Measurements from ENCODE around the gene DLGAP1.
A peak's percentile ranks its signal among the peaks of the same experiment; 100 is the strongest.

DLGAP1 gene

DNA sequence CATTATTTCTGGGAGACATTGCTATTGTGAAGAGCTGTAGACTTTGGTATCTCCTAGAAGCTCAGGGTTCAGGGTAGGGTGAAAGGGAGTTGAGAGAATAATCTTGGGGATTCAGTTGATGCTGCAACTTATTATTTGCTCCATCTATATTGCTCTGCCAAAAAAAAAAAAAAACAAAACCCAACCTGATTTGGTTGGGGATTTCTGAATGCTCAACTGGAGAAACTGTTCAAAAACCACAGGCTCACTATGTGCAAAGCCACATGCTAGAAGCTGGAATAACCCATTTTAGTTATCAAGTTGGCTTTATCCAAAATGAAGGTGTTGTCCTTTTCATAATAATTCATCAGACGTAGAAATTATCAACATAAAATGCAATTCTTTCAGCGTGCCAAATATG lies 696.0 kb downstream of the DLGAP1 start:
- no peak for DNase-seq

GRCh38 chr18:3758531-3758930 lies 696.6 kb downstream of the DLGAP1 start:
- DNase-seq, result peak; percentile 78

DNA sequence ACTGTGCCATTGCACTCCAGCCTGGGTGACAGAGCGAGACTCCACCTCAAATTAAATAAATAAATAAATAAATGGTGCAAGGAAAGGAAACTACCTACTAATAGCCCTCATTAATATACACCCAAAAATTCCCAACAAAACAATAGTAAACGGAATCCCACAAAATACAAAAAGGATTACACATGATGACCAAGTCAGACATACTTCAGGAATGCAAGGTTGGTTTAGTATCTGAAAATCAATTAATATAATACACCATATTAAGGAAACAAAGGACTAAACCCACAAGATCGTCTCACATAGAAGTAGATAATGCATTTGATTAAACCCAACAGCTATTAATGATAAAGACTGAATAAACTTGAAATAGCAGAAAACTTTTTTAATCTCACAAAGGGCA lies 697.7 kb downstream of the DLGAP1 start:
- DNase-seq, result no peak

DNA sequence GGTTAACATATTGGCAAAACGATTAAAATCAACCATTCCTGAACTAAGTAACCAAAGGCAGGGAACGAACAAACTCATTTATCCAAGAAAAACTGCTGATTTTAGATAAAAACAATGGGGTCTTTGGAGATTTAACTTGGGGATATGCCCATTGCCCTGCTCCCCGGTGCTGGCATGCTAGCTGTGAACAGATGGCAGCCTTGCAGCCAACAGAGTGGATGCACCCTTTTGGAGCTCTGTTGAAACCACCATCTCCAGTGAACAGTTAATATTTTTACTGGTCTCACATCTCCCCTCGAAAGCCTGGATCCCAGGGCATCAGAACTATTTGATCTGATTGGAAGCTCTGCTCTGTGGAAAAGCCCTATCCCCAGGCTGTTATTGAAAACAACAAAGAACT lies 702.0 kb downstream of the DLGAP1 start:
- no peak for DNase-seq

DNA sequence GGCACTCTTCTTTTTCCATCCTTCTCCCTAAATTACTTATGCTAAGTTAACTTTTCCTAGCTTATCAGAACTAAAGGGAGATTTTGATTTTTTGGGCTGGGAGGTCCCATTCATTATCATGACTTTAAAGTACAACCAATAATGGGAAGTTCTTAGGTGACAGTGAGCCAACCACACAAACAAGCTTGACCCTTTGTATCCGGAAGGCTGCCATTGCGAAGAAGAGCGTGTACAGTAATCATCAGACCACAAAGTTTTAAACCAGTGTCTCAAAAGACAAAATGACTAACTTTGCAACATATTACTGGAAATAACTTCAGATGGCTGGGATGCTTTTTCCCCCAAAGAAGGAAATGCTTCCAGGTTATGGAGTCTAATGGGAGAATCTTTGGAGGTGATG lies 707.0 kb downstream of the DLGAP1 start:
- DNase-seq, result no peak

- peak; percentile 32 for DNase-seq
Measured at GRCh38 chr18:3747176-3747973, 707.7 kb downstream of the DLGAP1 start.

DNA sequence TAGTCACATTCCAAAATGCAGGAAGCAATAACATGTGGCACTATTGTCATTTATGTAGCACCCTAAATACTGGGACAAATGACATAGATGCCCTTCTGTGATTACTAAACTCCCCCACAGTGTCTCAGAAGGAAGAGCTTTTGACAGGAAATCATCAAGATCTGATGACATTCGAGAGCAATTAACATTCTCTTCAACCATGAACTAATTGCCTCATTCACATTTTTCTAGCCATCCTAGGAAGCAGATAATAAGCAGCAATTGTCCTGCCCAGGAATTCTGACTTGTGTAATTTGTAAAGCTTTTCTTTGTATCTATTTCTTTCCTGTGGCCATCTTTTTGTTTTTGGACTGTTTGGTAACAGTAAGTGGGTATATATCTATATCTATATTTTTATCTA lies 712.6 kb downstream of the DLGAP1 start:
- DNase-seq, result no peak

- no peak for DNase-seq
Measured at GRCh38 chr18:3741333-3741732, 713.8 kb downstream of the DLGAP1 start.

DNA sequence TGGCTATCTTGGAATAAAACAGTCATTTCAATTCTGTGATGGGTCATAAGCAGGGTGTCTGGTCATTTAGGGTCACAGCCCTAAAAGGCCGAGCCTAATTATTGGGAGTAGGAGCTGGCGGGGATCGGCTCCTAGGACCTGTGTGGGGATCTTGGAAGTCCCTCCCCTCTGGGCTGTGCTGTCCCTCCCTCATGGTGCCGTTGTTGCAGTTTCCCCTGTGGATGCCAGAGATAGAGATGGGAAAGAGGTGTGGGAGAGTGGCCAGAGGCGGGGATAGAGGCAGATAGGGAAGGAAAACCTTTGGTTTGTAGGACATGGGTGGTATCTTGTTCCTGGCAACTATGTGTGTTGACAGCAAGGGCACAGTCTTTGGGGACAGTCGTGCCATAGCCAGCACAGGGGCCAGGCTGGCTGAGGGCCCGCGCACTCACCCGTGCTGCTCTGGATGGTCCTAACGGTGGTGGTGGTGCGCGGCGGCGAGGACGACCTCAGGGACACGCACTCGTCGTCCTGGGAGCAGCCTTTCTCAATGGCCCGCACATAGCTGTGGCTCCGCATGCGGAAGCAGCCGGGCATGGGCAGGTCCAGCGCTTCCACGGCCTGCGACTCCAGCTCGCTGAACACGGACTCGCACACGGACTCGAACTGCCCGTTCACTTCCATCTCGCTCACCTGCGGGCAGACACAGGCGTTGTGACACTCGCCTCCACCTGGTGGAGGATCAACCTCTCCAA lies 726.2 kb downstream of the DLGAP1 start:
- DNase-seq, result no peak

- no peak for DNase-seq
Measured at GRCh38 chr18:3727274-3727673, 727.8 kb downstream of the DLGAP1 start.

- no peak for DNase-seq
Measured at GRCh38 chr18:3726238-3726951, 728.7 kb downstream of the DLGAP1 start.

DNA sequence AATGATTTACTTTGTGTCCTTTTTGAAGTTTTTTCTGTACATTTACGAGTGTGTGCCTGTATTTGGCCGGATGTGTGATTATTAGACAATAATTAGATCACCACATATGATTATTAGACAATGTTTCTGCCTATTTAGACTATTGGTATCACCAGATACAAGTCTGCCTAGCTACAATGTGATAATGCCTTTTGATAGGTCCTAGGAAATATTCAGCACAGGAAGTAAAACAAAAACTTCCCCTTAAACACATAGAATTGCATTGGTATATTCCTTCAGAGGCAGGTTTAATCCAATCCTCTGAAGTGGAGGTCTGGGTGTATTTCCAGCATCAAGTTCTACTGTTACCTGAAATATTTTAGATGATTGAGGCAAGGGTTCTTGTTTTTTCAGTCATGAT lies 730.0 kb downstream of the DLGAP1 start:
- DNase-seq, result no peak

DNA sequence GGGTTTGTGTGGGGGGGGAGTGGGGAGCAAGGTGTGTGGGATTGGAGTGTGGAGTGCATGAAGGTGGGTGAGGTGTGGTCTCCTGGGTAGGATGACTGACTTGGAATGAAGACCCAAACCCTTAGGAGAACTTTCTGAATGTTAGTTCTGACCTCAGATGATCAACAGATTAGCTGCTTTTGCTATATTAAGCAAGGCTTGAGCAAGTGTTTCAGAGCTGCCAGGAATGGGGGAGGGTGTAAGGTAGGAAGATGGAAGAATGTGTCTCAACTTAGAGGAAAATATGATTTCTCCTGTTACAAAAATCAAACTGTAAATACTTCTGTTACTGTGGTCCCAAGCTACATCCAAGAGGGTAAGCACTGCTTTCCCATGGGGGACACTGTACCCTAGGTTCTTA lies 731.6 kb downstream of the DLGAP1 start:
- DNase-seq, result no peak

- no peak for DNase-seq
Measured at GRCh38 chr18:3722649-3723433, 732.3 kb downstream of the DLGAP1 start.

DNA sequence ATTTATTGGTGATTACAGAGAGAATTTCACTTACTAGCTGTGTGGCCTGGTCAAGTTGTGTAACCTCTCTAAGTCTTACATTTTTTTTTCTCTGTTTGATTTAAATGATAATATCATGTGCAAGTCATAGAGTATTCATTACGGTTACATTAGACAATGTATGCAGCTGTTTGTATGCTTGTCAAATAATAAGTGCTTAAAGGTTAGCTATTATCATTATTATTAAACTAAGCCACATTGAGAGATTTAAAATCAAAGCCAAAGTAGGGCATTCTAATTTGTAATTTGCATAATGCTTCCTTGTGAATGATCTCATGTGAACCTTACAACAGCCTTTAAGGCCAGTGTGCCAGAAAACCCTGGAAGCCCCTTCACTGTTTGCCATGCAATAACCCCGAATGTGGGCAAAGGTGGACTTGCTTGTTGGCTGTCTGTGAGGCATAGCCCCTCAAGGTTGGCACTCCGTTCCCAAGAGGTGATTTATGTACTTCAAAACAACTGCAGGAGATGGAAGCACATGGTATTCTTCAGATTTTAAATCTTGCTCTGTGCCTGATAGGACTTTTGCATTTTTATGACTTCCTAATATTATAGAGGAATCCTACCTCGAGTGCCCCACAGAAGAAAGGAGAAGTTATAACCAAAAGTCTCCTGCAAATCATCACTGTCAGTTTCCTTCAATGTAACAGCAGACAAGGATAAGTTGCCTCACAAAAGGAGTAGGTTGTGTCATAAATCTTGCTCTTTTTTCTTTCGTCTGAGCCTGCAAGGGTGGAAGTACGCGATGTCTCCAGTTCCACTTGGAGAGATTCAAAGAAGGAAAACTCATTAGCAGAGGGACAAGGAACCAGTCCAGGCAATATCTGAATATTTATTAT lies 733.1 kb downstream of the DLGAP1 start:
- no peak for DNase-seq

DNA sequence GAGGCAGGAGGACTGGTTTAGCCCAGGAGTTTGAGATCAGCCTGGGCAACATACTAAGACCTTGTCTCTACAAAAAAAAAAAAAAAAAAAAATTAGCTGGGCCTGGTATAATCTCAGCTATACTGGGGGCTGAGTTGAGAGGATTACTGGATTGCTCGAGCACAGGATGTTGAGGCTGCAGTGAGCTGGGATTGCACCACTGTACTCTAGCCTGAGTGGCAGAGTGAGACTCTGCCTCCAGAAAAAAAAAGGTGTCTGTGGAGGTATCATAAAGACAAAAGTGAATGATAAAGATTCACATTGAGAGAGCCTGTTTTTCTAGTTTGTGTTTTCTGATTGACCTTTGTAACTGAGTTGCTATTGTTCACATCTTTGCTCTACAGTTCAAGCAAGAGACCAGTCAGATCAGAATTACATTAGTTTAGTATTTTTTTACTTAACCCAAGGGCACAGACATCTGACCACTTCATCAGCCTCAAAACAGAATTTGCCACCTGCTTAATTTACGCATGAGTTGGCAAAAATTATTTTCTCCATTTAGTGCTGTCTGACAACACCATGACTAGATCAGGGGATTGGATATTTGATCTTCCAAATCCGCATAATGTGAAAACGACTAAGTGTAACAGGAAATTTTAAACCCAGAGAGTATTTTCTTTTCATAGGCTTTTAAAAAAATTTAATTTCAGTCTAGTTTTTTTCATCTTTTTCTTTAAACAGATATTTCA lies 734.1 kb downstream of the DLGAP1 start:
- no peak for DNase-seq

- no peak for DNase-seq
Measured at GRCh38 chr18:3720159-3720558, 734.9 kb downstream of the DLGAP1 start.

DNA sequence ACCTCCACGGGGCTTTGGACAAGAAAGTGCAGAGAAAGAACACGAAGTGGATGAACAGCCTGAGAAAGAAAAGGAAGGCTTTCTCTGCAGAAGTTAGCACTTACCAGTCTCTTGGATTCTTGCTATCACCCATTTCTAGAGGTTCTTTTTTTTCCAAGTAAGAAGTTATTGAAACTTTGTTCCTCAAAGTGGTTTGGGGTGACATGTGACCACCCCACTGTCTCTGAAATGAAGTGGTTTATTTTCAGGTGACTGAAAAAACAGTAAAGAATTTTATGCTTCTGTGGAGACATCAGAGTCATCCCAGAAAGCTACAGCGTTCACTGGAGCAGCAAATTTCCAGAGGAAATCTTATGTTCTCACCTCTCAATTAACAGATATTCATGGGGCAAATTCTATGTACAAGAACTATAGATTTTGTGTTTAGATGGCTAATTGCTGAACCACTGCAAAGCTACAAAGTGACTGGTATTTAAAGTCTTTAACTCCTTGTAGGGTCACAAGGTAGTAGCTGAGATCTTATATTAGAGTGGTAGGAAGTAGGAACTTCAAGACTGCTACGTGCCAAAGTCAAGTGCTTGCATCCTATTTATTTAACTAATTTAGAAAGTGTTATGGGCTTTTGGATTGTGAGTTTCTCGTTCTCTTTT lies 737.6 kb downstream of the DLGAP1 start:
- DNase-seq, result no peak

GRCh38 chr18:3716116-3716660 lies 738.9 kb downstream of the DLGAP1 start:
- no peak for DNase-seq

Data from EL (cell line).